PC-9 (cell line): ENCODE measurements around the gene COL25A1. TPM values are rescaled to one million over a fixed set of nuclear protein-coding genes. Genes with fewer than 3 reads are reported as not detected.

Experiments
- BruUV-seq: library from RNA; stranded (reverse); fragments of 400-500 nt; replicated peaks from 2 replicates; lab custom pipeline; 2021; lab: Mats Ljungman, UMichigan
- CTCF ChIA-PET: fragments of 300-600 bp; sonication (Branson Sonifier 250); formaldehyde crosslinking; loops from one replicate; lab custom pipeline; 2022; ENCODE audit warnings: antibody characterized with exemption; lab: Charles Lee
- POLR2A ChIA-PET: fragments of 300-600 bp; sonication (Branson Sonifier 250); formaldehyde crosslinking; loops from one replicate; lab custom pipeline; 2022; ENCODE audit warnings: antibody characterized with exemption; ENCODE audit not compliant: unreplicated experiment; lab: Charles Lee
- DNase-seq, 2 experiments: peaks; one replicate each; pipeline versions ENCODE4 v3.0.0 to v3.0.0-alpha.2; 2015 to 2022; ENCODE audit warnings: mixed read lengths in 1 of 2
- H2AFZ ChIP-seq: fragments of 200-600 bp; sonication (generic); 2 replicates; pipeline ENCODE4 v1.8.1; 2017; ENCODE audit warnings: antibody characterized with exemption
- H3F3A ChIP-seq: fragments of 200-600 bp; sonication (generic); 2 replicates; pipeline ENCODE4 v1.8.1; 2017; ENCODE audit warnings: antibody characterized with exemption, mild to moderate bottlenecking, low read depth; ENCODE audit not compliant: insufficient read depth
- H3K27ac ChIP-seq: fragments of 200-600 bp; sonication (generic); 2 replicates; pipeline ENCODE4 v1.6.1; 2016; ENCODE audit warnings: mixed run types
- H3K27me3 ChIP-seq: fragments of 200-600 bp; sonication (generic); 2 replicates; pipeline ENCODE4 v1.6.1; 2016; ENCODE audit warnings: low read depth, mixed run types; ENCODE audit not compliant: insufficient read depth
- H3K36me3 ChIP-seq: fragments of 200-600 bp; sonication (generic); 2 replicates; pipeline ENCODE4 v1.6.1; 2016; ENCODE audit warnings: low read depth, mixed run types
- H3K4me1 ChIP-seq: fragments of 200-600 bp; sonication (generic); replicated peaks from 2 replicates; pipeline ENCODE4 v1.6.1; 2016; ENCODE audit warnings: mixed run types; ENCODE audit not compliant: insufficient read depth
- H3K4me2 ChIP-seq: fragments of 200-600 bp; sonication (generic); 2 replicates; pipeline ENCODE4 v1.6.1; 2017; ENCODE audit warnings: mixed run types
- H3K4me3 ChIP-seq: fragments of 200-600 bp; sonication (generic); 2 replicates; pipeline ENCODE4 v1.6.1; 2016; ENCODE audit warnings: mixed run types
- H3K79me2 ChIP-seq: fragments of 200-600 bp; sonication (generic); 2 replicates; pipeline ENCODE4 v1.6.1; 2017; ENCODE audit warnings: low read depth, mixed run types
- H3K9me2 ChIP-seq: fragments of 200-600 bp; sonication (generic); 2 replicates; pipeline ENCODE4 v1.8.1; 2017; ENCODE audit warnings: mild to moderate bottlenecking; ENCODE audit not compliant: insufficient read depth
- H3K9me3 ChIP-seq: fragments of 200-600 bp; sonication (generic); 2 replicates; pipeline ENCODE4 v1.8.1; 2016; ENCODE audit warnings: low read depth; ENCODE audit not compliant: insufficient read depth
- H4K20me1 ChIP-seq: fragments of 200-600 bp; sonication (generic); 2 replicates; pipeline ENCODE4 v1.8.1; 2017; ENCODE audit not compliant: insufficient read depth
- EZH2 ChIP-seq: fragments of 200-600 bp; sonication (generic); IDR thresholded peaks from 2 replicates; pipeline ENCODE4 v1.8.0; 2017; ENCODE audit warnings: antibody characterized with exemption, low read depth
- intact Hi-C: fragments of 100-400 bp; cut with micrococcal nuclease; formaldehyde crosslinking; loops from one replicate; pipeline ENCODE4 v1.10.0; 2022; ENCODE audit not compliant: unreplicated experiment
- total RNA-seq: library from RNA; stranded (reverse); gene quantifications from 2 replicates; pipeline ENCODE4 v1.2.3, GENCODE V29; 2021
- TF ChIP-seq, protein P1 (sequence below): fragments of 200-600 bp; sonication (generic); conservative IDR thresholded peaks from 2 replicates; pipeline ENCODE4 v1.6.1; 2017; ENCODE audit warnings: mixed run types, antibody characterized with exemption, mild to moderate bottlenecking, moderate library complexity

Gene COL25A1
- total RNA-seq, 1 experiment from 2014 or later, result not detected

GRCh38 chr4:108838451-108838850, 464.0 kb downstream of the COL25A1 start:
- no peaks in the 10 kb centered on the region for H3F3A ChIP-seq
- TF ChIP-seq, protein P1, sequence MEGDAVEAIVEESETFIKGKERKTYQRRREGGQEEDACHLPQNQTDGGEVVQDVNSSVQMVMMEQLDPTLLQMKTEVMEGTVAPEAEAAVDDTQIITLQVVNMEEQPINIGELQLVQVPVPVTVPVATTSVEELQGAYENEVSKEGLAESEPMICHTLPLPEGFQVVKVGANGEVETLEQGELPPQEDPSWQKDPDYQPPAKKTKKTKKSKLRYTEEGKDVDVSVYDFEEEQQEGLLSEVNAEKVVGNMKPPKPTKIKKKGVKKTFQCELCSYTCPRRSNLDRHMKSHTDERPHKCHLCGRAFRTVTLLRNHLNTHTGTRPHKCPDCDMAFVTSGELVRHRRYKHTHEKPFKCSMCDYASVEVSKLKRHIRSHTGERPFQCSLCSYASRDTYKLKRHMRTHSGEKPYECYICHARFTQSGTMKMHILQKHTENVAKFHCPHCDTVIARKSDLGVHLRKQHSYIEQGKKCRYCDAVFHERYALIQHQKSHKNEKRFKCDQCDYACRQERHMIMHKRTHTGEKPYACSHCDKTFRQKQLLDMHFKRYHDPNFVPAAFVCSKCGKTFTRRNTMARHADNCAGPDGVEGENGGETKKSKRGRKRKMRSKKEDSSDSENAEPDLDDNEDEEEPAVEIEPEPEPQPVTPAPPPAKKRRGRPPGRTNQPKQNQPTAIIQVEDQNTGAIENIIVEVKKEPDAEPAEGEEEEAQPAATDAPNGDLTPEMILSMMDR, result no peak
- no peak for TF ChIP-seq EZH2
- intact Hi-C loops, result no loop called here
- CTCF ChIA-PET, result no interaction called here
- no peaks in the 10 kb centered on the region for H3K79me2 ChIP-seq
- H3K36me3 ChIP-seq, result no peaks in the 10 kb centered on the region
- no peaks in the 10 kb centered on the region for H4K20me1 ChIP-seq
- BruUV-seq, result no TSS peak
- no peak overlapping the region for H3K4me2 ChIP-seq
- no peaks in the 10 kb centered on the region for H3K9me3 ChIP-seq
- no peaks in the 10 kb centered on the region for H3K9me2 ChIP-seq
- H3K27me3 ChIP-seq, result no peaks in the 10 kb centered on the region
- no peak overlapping the region for H3K4me3 ChIP-seq
- POLR2A ChIA-PET, result no interaction called here
- no peak overlapping the region for H3K27ac ChIP-seq
- DNase-seq, result no peak
- no peak overlapping the region for H2AFZ ChIP-seq
- no peaks in the 10 kb centered on the region for H3K4me1 ChIP-seq

DNA sequence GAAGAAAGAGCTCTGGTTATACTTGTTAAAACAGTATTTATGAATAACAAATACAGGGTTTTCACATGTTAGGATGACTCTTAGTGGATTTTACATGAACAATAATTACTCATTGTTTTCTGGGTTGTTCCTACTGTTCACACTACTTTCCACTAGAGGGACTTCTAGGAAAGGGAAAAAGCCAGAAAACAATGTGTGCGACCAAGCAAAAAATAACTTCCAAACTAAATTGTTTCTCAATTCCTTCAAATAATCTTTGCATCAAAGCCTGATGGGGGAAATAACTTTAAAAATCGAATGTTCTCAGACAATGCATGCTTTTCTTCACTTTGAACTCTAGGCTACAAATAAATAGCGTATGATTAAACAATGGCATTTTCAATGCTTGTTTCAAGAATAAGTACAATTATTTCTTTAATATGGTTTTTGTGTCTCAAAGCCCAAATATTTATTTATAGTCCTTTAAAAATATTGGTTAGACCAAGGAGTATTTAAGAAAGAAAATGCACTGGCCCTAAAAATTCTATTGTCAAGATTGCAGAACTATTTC, 467.5 kb downstream of the COL25A1 start:
- H3F3A ChIP-seq, result no peaks in the 10 kb centered on the region
- H3K79me2 ChIP-seq, result no peaks in the 10 kb centered on the region
- H3K9me3 ChIP-seq, result no peaks in the 10 kb centered on the region
- no peak for TF ChIP-seq EZH2
- TF ChIP-seq, protein P1, result peak; percentile 70
- CTCF ChIA-PET, result no interaction called here
- DNase-seq, result no peak
- H3K27me3 ChIP-seq, result no peaks in the 10 kb centered on the region
- H2AFZ ChIP-seq, result no peak overlapping the region
- BruUV-seq, result no TSS peak
- intact Hi-C loops, result loop anchor here (1.0 to 2.0 kb wide), 2 partner anchors 464 to 571 kb away; no protein-coding TSS in a partner anchor
- no peak overlapping the region for H3K4me2 ChIP-seq
- H3K4me3 ChIP-seq, result no peak overlapping the region
- no peaks in the 10 kb centered on the region for H3K36me3 ChIP-seq
- no peaks in the 10 kb centered on the region for H4K20me1 ChIP-seq
- no peaks in the 10 kb centered on the region for H3K4me1 ChIP-seq
- H3K27ac ChIP-seq, result no peak overlapping the region
- H3K9me2 ChIP-seq, result no peaks in the 10 kb centered on the region
- POLR2A ChIA-PET, result no interaction called here

DNA sequence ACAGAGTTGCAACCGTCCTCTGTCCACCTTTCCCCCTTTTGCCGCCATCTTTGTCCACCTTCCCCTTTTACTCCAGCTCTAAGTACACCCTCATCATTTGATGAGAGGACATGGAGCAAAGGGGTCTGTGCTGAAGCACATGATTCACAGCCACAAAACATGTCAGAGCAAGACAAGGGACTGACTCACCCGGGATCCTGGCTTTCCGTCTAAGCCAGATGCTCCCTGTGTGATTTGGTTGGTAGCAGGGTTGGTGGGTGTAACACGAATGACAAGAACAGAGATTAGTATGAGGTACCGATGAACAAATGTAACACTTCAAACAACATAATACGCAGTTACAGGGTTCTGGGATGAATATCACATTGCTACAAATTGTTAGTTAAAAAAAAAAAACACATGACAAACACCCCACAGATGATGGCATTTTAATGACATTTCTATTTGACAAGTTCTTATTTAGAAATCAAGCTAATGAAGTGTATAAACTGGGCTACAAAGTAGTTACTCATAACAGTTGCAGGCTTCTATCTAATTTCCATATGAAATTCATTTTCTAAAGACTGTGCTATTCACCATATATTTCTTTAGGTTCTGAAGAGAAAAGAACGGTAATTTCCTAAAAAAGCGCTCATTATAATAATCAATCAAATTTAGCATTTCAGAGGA, 468.2 kb downstream of the COL25A1 start:
- intact Hi-C loops, result loop anchor here (1.0 to 2.0 kb wide), 2 partner anchors 465 to 572 kb away; no protein-coding TSS in a partner anchor
- no peak overlapping the region for H3K27ac ChIP-seq
- TF ChIP-seq, protein P1, result no peak
- TF ChIP-seq EZH2, result no peak
- no peaks in the 10 kb centered on the region for H3K9me2 ChIP-seq
- no TSS peak for BruUV-seq
- DNase-seq, result no peak
- no peaks in the 10 kb centered on the region for H3K9me3 ChIP-seq
- H3K36me3 ChIP-seq, result no peaks in the 10 kb centered on the region
- no peaks in the 10 kb centered on the region for H3K79me2 ChIP-seq
- ChIA-PET CTCF (no interaction called here), POLR2A (no interaction called here)
- no peak overlapping the region for H2AFZ ChIP-seq
- no peaks in the 10 kb centered on the region for H3K27me3 ChIP-seq
- H4K20me1 ChIP-seq, result no peaks in the 10 kb centered on the region
- no peaks in the 10 kb centered on the region for H3F3A ChIP-seq
- no peak overlapping the region for H3K4me2 ChIP-seq
- no peak overlapping the region for H3K4me3 ChIP-seq
- H3K4me1 ChIP-seq, result no peaks in the 10 kb centered on the region
